ENCODE measurements around the gene FAM180B.

- TF ChIP-seq CTCF (IDR thresholded peaks at IDR 0.05; ENCODE audit: low read depth, low read length) (no peak), POLR2A (IDR thresholded peaks at IDR 0.05; ENCODE audit: extremely low read depth, insufficient read length) (peak; percentile 66), MAX (IDR thresholded peaks at IDR 0.05; ENCODE audit: low read depth, low read length) (peak; percentile 99), MYC (IDR thresholded peaks at IDR 0.05; ENCODE audit: low read depth, low read length) (peak; percentile 99)
Observed at GRCh38 chr11:47587723-47588326, 1.3 kb downstream of the FAM180B start.
